Stimulated activated CD4-positive, alpha-beta T cell treated with anti-CD3 and anti-CD28 coated beads, Interleukin-2, amount 100 ng/mL, for 48 hours (primary cell): Measurements from ENCODE around the gene CSH2.
"Not testable (repeated sequence)": the region's sequence is repeated elsewhere in the genome, so short reads cannot be mapped to it uniquely, and the experiment has no call there.

Source experiments
- DNase-seq, 2 donors: peaks; one replicate each; pipeline ENCODE4 v3.0.0-alpha.2; 2020

The CSH2 gene

GRCh38 chr17:63894821-63895220 lies 21.3 kb upstream of the CSH2 start:
- DNase-seq: not testable (repeated sequence)

GRCh38 chr17:63894021-63894420 lies 20.5 kb upstream of the CSH2 start:
- not testable (repeated sequence) for DNase-seq

- not testable (repeated sequence) for DNase-seq
Measured at GRCh38 chr17:63892316-63893037, 19.0 kb upstream of the CSH2 start.

GRCh38 chr17:63889026-63889848 lies 15.8 kb upstream of the CSH2 start:
- DNase-seq: not testable (repeated sequence)

GRCh38 chr17:63885119-63885518 lies 11.6 kb upstream of the CSH2 start:
- DNase-seq: not testable (repeated sequence)

- not testable (repeated sequence) for DNase-seq
Measured at GRCh38 chr17:63882626-63883126, 9.2 kb upstream of the CSH2 start.

GRCh38 chr17:63881935-63882601 lies 8.6 kb upstream of the CSH2 start, which contains the start of gene GH2:
GH2 (minus strand) TSS chr17:63881944; CDS start chr17:63881801, 143 bp downstream.
- DNase-seq: peak; percentile 63 to 65

- DNase-seq: not testable (repeated sequence)
Measured at GRCh38 chr17:63881337-63881736, 7.9 kb upstream of the CSH2 start.

- no peak for DNase-seq
Measured at GRCh38 chr17:63880706-63881105, 7.2 kb upstream of the CSH2 start.

GRCh38 chr17:63878413-63878812 lies 4.9 kb upstream of the CSH2 start:
- DNase-seq: not testable (repeated sequence)

- DNase-seq: not testable (repeated sequence)
Measured at GRCh38 chr17:63874693-63875092, 1.2 kb upstream of the CSH2 start.

GRCh38 chr17:63874061-63874626 lies 667 bp upstream of the CSH2 start:
- DNase-seq: not testable (repeated sequence)

GRCh38 chr17:63871646-63872365 lies 1.7 kb downstream of the CSH2 start:
- not testable (repeated sequence) for DNase-seq

- not testable (repeated sequence) for DNase-seq
Measured at GRCh38 chr17:63870292-63870665, 3.2 kb downstream of the CSH2 start.

GRCh38 chr17:63869491-63870291 lies 3.8 kb downstream of the CSH2 start:
- DNase-seq: not testable (repeated sequence)

GRCh38 chr17:63866625-63867024 lies 6.9 kb downstream of the CSH2 start:
- not testable (repeated sequence) for DNase-seq

- DNase-seq: no peak
Measured at GRCh38 chr17:63859257-63859656, 14.2 kb downstream of the CSH2 start.

- DNase-seq: not testable (repeated sequence)
Measured at GRCh38 chr17:63856425-63856824, 17.1 kb downstream of the CSH2 start.

- no peak for DNase-seq
Measured at GRCh38 chr17:63855185-63855584, 18.3 kb downstream of the CSH2 start.

GRCh38 chr17:63854709-63855108 lies 18.8 kb downstream of the CSH2 start:
- DNase-seq: no peak

GRCh38 chr17:63853260-63853659 lies 20.2 kb downstream of the CSH2 start:
- no peak for DNase-seq
